ENCODE data around the gene RAD51AP1.

GRCh38 chr12:4589941-4590340, 51.3 kb downstream of the RAD51AP1 start:
- TF ChIP-seq CTCF (IDR thresholded peaks at IDR 0.05) (no peak), POLR2AphosphoS5 (IDR thresholded peaks at IDR 0.05) (no peak)

Data from gastroesophageal sphincter (tissue), 3 donors.